Thyroid gland (tissue), 4 donors: ENCODE measurements around the gene SPNS3. TPM values are rescaled to one million over a fixed set of nuclear protein-coding genes. Genes with fewer than 3 reads are reported as not detected.

Experiments used
- DNase-seq, 2 donors: peaks; one replicate each; pipeline ENCODE4 v3.0.0-alpha.2; 2019
- H3K27ac ChIP-seq, 3 donors: fragments of 200-600 bp; sonication (generic); 1 replicate in 2 of 3; 2 replicates in 1 of 3; pipeline ENCODE4 v1.5.1; 2016 to 2019; ENCODE audit warnings: mild to moderate bottlenecking in 1 of 3, moderate library complexity in 1 of 3
- H3K27me3 ChIP-seq: fragments of 200-600 bp; sonication (generic); one replicate; pipeline ENCODE4 v1.5.1; 2019
- H3K36me3 ChIP-seq, 2 donors: fragments of 200-600 bp; sonication (generic); one replicate each; pipeline ENCODE4 v1.5.1; 2016 to 2019
- H3K4me1 ChIP-seq, 2 donors: fragments of 200-600 bp; sonication (generic); one replicate each; pipeline ENCODE4 v1.5.1; 2017 to 2019
- H3K4me3 ChIP-seq, 3 donors: fragments of 200-600 bp; sonication (generic); replicated peaks in 1 of 3; 1 replicate in 2 of 3; 2 replicates in 1 of 3; pipeline ENCODE4 v1.5.1; 2016; ENCODE audit warnings: mild to moderate bottlenecking in 1 of 3
- H3K9me3 ChIP-seq: fragments of 200-600 bp; sonication (generic); one replicate; pipeline ENCODE4 v1.5.1; 2017
- POLR2A ChIP-seq, 2 donors: fragments of 450-650 bp; IDR thresholded peaks; one replicate each; pipeline ENCODE4 v1.6.1; 2017; ENCODE audit warnings: antibody characterized with exemption in 2 of 2, mild to moderate bottlenecking in 2 of 2, moderate library complexity in 1 of 2
- WGBS, 2 donors: methylation state at CpG; one replicate each; pipeline ENCODE4 v1.1.5; 2017; 5-methylcytosine and 5-hydroxymethylcytosine counted together
- intact Hi-C: fragments of 100-400 bp; cut with DNase I; formaldehyde crosslinking; loops from one replicate; pipeline ENCODE4 v1.15.1; 2023
- total RNA-seq, 4 donors: library from RNA; depleted of rRNA; stranded (reverse); fragments of >200 nt; gene quantifications; one replicate each; pipeline ENCODE4 v1.2.3, GENCODE V29; 2016
- TF ChIP-seq, protein P1 (sequence below), 6 experiments: fragments of 200-600 bp in 3 of 6; fragments of 450-650 bp in 3 of 6; sonication (generic) in 3 of 6; IDR thresholded peaks; one replicate each; pipeline ENCODE4 v1.5.1; 2016 to 2019; ENCODE audit warnings: antibody characterized with exemption in 6 of 6, mild to moderate bottlenecking in 2 of 6, inconsistent platforms in 1 of 6, moderate library complexity in 1 of 6

The SPNS3 gene
- total RNA-seq, 4 donors from 2014 or later, result 0.54 TPM; not detected in 3

- 86 to 87% methylated on average over 24 to 25 of the region's 31 CpGs for WGBS, 2 donors
- peaks cover 11 to 22% of the 10 kb centered on the region in 2 donors for H3K4me1 ChIP-seq
Measured at GRCh38 chr17:4485676-4486646, 52.2 kb downstream of the SPNS3 start.

GRCh38 chr17:4487296-4487695 is 53.6 kb downstream of the SPNS3 start:
- intact Hi-C loops, result no loop called here
- no peak overlapping the region for H3K4me3 ChIP-seq
- peaks cover 11 to 19% of the 10 kb centered on the region in 2 donors for H3K4me1 ChIP-seq
- WGBS, 2 donors, result 90 to 93% methylated on average over 8 of the region's 8 CpGs
- DNase-seq, result no peak
- no peaks in the 10 kb centered on the region for H3K27me3 ChIP-seq
- H3K9me3 ChIP-seq, result no peaks in the 10 kb centered on the region
- H3K27ac ChIP-seq, result no peak overlapping the region
- no peaks in the 10 kb centered on the region for H3K36me3 ChIP-seq
- TF ChIP-seq, protein P1, sequence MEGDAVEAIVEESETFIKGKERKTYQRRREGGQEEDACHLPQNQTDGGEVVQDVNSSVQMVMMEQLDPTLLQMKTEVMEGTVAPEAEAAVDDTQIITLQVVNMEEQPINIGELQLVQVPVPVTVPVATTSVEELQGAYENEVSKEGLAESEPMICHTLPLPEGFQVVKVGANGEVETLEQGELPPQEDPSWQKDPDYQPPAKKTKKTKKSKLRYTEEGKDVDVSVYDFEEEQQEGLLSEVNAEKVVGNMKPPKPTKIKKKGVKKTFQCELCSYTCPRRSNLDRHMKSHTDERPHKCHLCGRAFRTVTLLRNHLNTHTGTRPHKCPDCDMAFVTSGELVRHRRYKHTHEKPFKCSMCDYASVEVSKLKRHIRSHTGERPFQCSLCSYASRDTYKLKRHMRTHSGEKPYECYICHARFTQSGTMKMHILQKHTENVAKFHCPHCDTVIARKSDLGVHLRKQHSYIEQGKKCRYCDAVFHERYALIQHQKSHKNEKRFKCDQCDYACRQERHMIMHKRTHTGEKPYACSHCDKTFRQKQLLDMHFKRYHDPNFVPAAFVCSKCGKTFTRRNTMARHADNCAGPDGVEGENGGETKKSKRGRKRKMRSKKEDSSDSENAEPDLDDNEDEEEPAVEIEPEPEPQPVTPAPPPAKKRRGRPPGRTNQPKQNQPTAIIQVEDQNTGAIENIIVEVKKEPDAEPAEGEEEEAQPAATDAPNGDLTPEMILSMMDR (IDR thresholded peaks at IDR 0.05), result no peak
- no peak for TF ChIP-seq POLR2A (IDR thresholded peaks at IDR 0.05)

More at GRCh38 chr17:4485676-4486646, 52.2 kb downstream of the SPNS3 start:
- Histone ChIP-seq H3K4me3 (no peak overlapping the region), H3K27ac (no peak overlapping the region), H3K9me3 (no peaks in the 10 kb centered on the region), H3K27me3 (no peaks in the 10 kb centered on the region), H3K36me3 (no peaks in the 10 kb centered on the region)
- TF ChIP-seq, protein P1 (IDR thresholded peaks at IDR 0.05), result no peak
- TF ChIP-seq POLR2A (IDR thresholded peaks at IDR 0.05), result no peak
- DNase-seq, result no peak
- intact Hi-C loops, result no loop called here

DNA sequence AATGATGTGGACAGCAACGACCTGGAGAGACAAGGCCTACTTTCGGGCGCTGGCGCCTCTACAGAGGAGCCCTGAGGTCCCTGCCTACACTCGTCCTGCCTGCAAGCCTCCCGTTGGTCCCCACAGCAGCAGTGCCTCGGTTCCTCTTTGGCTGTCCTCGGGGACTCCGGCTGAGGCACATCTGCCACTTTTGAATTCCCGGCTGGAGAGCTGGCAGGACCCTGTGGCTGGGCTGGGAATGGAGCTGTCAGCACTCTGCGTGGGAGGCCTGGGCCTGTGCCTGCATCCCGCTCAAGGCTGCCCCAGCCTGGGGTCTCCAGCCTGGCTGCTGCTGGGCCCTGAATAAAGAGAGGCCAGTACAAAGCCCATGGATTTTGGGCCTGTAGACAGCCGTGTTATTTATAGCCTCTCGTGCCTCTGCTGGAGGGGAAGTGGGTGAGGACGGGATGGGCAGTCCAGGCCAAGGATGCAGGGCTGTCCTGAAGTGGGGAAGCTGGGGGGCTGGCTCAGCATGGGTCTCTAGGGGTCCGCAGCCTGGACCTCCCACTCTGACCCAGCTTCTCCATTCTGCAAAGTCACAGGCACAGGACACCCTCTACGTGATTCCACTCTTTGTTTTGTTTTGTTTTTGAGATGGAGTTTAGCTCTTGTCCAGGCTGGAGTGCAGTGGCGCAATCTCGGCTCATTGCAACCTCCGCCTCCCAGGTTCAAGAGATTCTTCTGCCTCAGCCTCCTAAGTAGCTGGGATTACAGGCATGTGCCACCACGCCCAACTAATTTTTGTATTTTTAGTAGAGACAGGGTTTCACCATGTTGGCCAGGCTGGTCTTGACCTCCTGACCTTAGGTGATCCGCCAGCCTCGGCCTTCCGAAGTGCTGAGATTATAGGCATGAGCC is 54.3 kb downstream of the SPNS3 start:
- TF ChIP-seq, protein P1 (IDR thresholded peaks at IDR 0.05), result no peak
- no peak for TF ChIP-seq POLR2A (IDR thresholded peaks at IDR 0.05)
- Histone ChIP-seq H3K27ac (peak overlapping the region in 1 of 3 donors; percentile 88), H3K9me3 (no peaks in the 10 kb centered on the region)

DNA sequence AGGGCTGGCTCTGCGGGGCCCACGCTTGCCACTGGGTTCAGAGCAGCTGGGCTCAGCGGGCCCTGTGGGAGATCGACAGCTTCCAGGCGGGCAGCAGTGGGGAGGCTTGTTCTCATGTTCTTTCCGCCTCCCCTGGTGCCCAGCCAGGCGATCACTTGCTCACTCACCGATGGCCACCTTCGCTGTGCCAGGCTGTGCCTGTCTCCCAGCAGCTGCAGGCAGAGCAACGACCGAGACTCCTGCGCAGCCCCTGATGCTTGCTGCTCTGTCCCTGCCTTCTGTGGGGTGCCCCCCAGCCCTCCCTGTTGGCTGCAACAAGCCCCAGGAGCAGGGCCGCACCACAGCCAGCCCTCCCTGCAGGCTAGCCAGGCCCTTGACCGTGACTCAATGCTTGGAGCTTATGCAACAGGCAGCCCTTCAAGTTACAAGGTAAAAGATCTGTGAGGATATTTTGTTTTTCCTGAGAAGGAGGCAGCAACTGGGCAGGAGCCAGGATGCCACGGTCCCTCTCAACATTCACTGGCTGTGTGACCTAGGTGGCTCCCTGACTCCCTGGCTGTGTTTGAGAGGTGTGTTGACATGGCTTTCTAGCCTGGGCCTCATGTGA is 55.4 kb downstream of the SPNS3 start:
- intact Hi-C loops, result no loop called here
- TF ChIP-seq POLR2A (IDR thresholded peaks at IDR 0.05), result no peak
- TF ChIP-seq, protein P1 (IDR thresholded peaks at IDR 0.05), result no peak
- no peaks in the 10 kb centered on the region for H3K36me3 ChIP-seq
- peaks cover 11 to 19% of the 10 kb centered on the region in 2 donors for H3K4me1 ChIP-seq
- peak overlapping the region; percentile 13 to 88 (median 61) for H3K27ac ChIP-seq
- 40 to 43% methylated on average over 11 to 15 of the region's 15 CpGs for WGBS, 2 donors
- H3K4me3 ChIP-seq, result no peak overlapping the region
- DNase-seq, result peak; percentile 87 to 93
- no peaks in the 10 kb centered on the region for H3K27me3 ChIP-seq
- no peaks in the 10 kb centered on the region for H3K9me3 ChIP-seq

More for the DNA sequence above, 54.3 kb downstream of the SPNS3 start:
- Histone ChIP-seq H3K4me3 (no peak overlapping the region), H3K4me1 (peaks cover 11 to 19% of the 10 kb centered on the region in 2 donors), H3K36me3 (no peaks in the 10 kb centered on the region), H3K27me3 (no peaks in the 10 kb centered on the region)
- no peak for DNase-seq
- intact Hi-C loops, result no loop called here
- WGBS, 2 donors, result 83 to 92% methylated on average over 13 to 24 of the region's 24 CpGs
